Liver (tissue), 9 donors: ENCODE results near the gene ABHD8. TPM values are rescaled to one million over a fixed set of nuclear protein-coding genes. Genes with fewer than 3 reads are reported as not detected.

Source experiments
- DNase-seq: peaks from one replicate; pipeline ENCODE4 v3.0.0-alpha.2; 2017; ENCODE audit warnings: low spot score
- H3K27ac ChIP-seq, 2 donors: one replicate each; pipeline ENCODE4 v1.7.0; 2013; ENCODE audit warnings: inconsistent platforms in 2 of 2, low read length in 2 of 2, control low read depth in 1 of 2, low read depth in 1 of 2, mild to moderate bottlenecking in 1 of 2
- H3K27me3 ChIP-seq, 4 donors: one replicate each; pipeline versions ENCODE4 v1.6.1 to v1.7.0; 2013; ENCODE audit warnings: low read length in 3 of 4, inconsistent platforms in 1 of 4, mild to moderate bottlenecking in 1 of 4, moderate library complexity in 1 of 4; ENCODE audit not compliant: control insufficient read depth in 4 of 4, insufficient read depth in 4 of 4
- H3K36me3 ChIP-seq, 4 donors: one replicate each; pipeline versions ENCODE4 v1.6.1 to v1.7.0; 2013; ENCODE audit warnings: low read length in 3 of 4, mild to moderate bottlenecking in 3 of 4, low read depth in 1 of 4, moderate library complexity in 1 of 4; ENCODE audit not compliant: control insufficient read depth in 4 of 4, insufficient read depth in 3 of 4
- H3K4me1 ChIP-seq, 4 donors: one replicate each; pipeline versions ENCODE4 v1.6.1 to v1.7.0; 2013; ENCODE audit warnings: low read length in 3 of 4, mild to moderate bottlenecking in 3 of 4, moderate library complexity in 1 of 4; ENCODE audit not compliant: control insufficient read depth in 4 of 4, insufficient read depth in 4 of 4
- H3K4me3 ChIP-seq, 3 donors: one replicate each; pipeline versions ENCODE4 v1.6.1 to v1.7.0; 2013; ENCODE audit warnings: low read length in 3 of 3, control low read depth in 1 of 3, low read depth in 1 of 3, mild to moderate bottlenecking in 1 of 3
- H3K9ac ChIP-seq, 2 donors: one replicate each; pipeline ENCODE4 v1.7.0; 2013; ENCODE audit warnings: low read length in 2 of 2, mild to moderate bottlenecking in 2 of 2, moderate library complexity in 2 of 2, control low read depth in 1 of 2, low read depth in 1 of 2
- H3K9me3 ChIP-seq, 4 donors: one replicate each; pipeline versions ENCODE4 v1.6.1 to v1.7.0; 2013; ENCODE audit warnings: low read length in 3 of 4; ENCODE audit not compliant: control insufficient read depth in 4 of 4
- EGR1 ChIP-seq, 2 donors: IDR thresholded peaks; 2 replicates each; pipeline ENCODE4 v1.6.1; 2016 to 2018; ENCODE audit warnings: antibody characterized with exemption in 2 of 2, low read depth in 2 of 2
- FOXA1 ChIP-seq: IDR thresholded peaks from 2 replicates; pipeline ENCODE4 v1.6.1; 2016; ENCODE audit warnings: antibody characterized with exemption
- FOXA2 ChIP-seq: IDR thresholded peaks from 2 replicates; pipeline ENCODE4 v1.6.1; 2016; ENCODE audit warnings: antibody characterized with exemption
- GABPA ChIP-seq, 2 donors: IDR thresholded peaks in 1 of 2; conservative IDR thresholded peaks in 1 of 2; 2 replicates each; pipeline ENCODE4 v1.6.1; 2016; ENCODE audit warnings: antibody characterized with exemption in 2 of 2, mild to moderate bottlenecking in 1 of 2, moderate library complexity in 1 of 2
- HNF4A ChIP-seq, 2 donors: conservative IDR thresholded peaks; 2 replicates each; pipeline ENCODE4 v1.6.1; 2016; ENCODE audit warnings: antibody characterized with exemption in 2 of 2, mild to moderate bottlenecking in 2 of 2
- HNF4G ChIP-seq: IDR thresholded peaks from 2 replicates; pipeline ENCODE4 v1.6.1; 2016; ENCODE audit warnings: antibody characterized with exemption
- JUND ChIP-seq, 2 donors: IDR thresholded peaks; 2 replicates each; pipeline ENCODE4 v1.6.1; 2016; ENCODE audit warnings: antibody characterized with exemption in 2 of 2
- NR2F2 ChIP-seq: IDR thresholded peaks from 2 replicates; pipeline ENCODE4 v1.6.1; 2016; ENCODE audit warnings: antibody characterized with exemption
- RAD21 ChIP-seq, 2 donors: IDR thresholded peaks; 2 replicates each; pipeline ENCODE4 v1.6.1; 2016; ENCODE audit warnings: antibody characterized with exemption in 2 of 2, mild to moderate bottlenecking in 2 of 2
- RXRA ChIP-seq, 2 donors: IDR thresholded peaks; 2 replicates each; pipeline ENCODE4 v1.6.1; 2017 to 2018; ENCODE audit warnings: antibody characterized with exemption in 2 of 2, mild to moderate bottlenecking in 1 of 2
- SP1 ChIP-seq: IDR thresholded peaks from 2 replicates; pipeline ENCODE4 v1.6.1; 2018; ENCODE audit warnings: antibody characterized with exemption, mild to moderate bottlenecking
- TAF1 ChIP-seq: conservative IDR thresholded peaks from 2 replicates; pipeline ENCODE4 v1.6.1; 2016; ENCODE audit warnings: antibody characterized with exemption, mild to moderate bottlenecking
- YY1 ChIP-seq: IDR thresholded peaks from 2 replicates; pipeline ENCODE4 v1.6.1; 2016; ENCODE audit warnings: antibody characterized with exemption, mild to moderate bottlenecking
- WGBS: extraction: QIAGEN DNeasy Blood & Tissue Kit; methylation state at CpG from one replicate; pipeline ENCODE4 v1.1.7; 2013; 5-methylcytosine and 5-hydroxymethylcytosine counted together
- polyA plus RNA-seq, 2 donors: library from polyadenylated mRNA; stranded (reverse) in 1 of 2; unstranded in 1 of 2; fragments of 200-250 nt in 1 of 2; fragments of >200 nt in 1 of 2; fragmentation: Nextera tagmentation in 1 of 2; extraction: Ambion mirVana in 1 of 2; gene quantifications; one replicate each; pipeline versions ENCODE4 v1.2.1 to v1.2.3, GENCODE V29; 2013 to 2015
- total RNA-seq, 2 donors: library from RNA; depleted of rRNA; stranded (reverse); fragments of >200 nt; gene quantifications; one replicate each; pipeline ENCODE4 v1.2.3, GENCODE V29; 2014
- TF ChIP-seq, protein P1 (sequence below): IDR thresholded peaks from 2 replicates; pipeline ENCODE4 v1.6.1; 2016; ENCODE audit warnings: antibody characterized with exemption
- TF ChIP-seq, protein P2 (sequence below): IDR thresholded peaks from 2 replicates; pipeline ENCODE4 v1.6.1; 2016; ENCODE audit warnings: antibody characterized with exemption
- TF ChIP-seq, protein P3 (sequence below): fragments of 150-350 bp; IDR thresholded peaks from 2 replicates; pipeline ENCODE4 v1.5.1; 2017; ENCODE audit warnings: improper control_type of control experiment, low read depth, low read length; ENCODE audit not compliant: missing input control
- TF ChIP-seq, protein P4 (sequence below): IDR thresholded peaks from 2 replicates; pipeline ENCODE4 v1.6.1; 2016; ENCODE audit warnings: antibody characterized with exemption
- TF ChIP-seq, protein P5 (sequence below): IDR thresholded peaks from 2 replicates; pipeline ENCODE4 v1.6.1; 2016; ENCODE audit warnings: antibody characterized with exemption, mild to moderate bottlenecking
- donor health status: healthy.
- donor health status: healthy.
- donor health status: healthy.
- donor health status: healthy.
- donor health status: healthy.

The ABHD8 gene
- total and polyA plus RNA-seq, 4 donors: 6.3 to 26.9 (median 14.4) TPM

DNA sequence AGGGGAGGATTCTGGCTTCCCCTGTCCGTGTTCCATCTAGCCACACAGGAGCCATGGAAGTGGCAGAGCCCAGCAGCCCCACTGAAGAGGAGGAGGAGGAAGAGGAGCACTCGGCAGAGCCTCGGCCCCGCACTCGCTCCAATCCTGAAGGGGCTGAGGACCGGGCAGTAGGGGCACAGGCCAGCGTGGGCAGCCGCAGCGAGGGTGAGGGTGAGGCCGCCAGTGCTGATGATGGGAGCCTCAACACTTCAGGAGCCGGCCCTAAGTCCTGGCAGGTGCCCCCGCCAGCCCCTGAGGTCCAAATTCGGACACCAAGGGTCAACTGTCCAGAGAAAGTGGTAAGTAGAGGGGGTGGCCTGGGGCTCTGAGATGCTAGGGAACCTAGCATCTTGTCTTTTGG is 34.5 kb downstream of the ABHD8 start:
- no peak overlapping the region for H3K27ac ChIP-seq
- no peaks in the 10 kb centered on the region for H3K27me3 ChIP-seq
- peaks cover 2 to 17% (median 6%) of the 10 kb centered on the region in 4 donors for H3K36me3 ChIP-seq
- no peak overlapping the region for H3K9ac ChIP-seq
- H3K4me1 ChIP-seq: peaks cover 3 to 11% (median 10%) of the 10 kb centered on the region in 4 donors
- no peaks in the 10 kb centered on the region for H3K9me3 ChIP-seq
- WGBS: 96% methylated on average over 13 of the region's 13 CpGs
- no peak for DNase-seq
- no peak for TF ChIP-seq YY1
- no peak for TF ChIP-seq EGR1 (IDR thresholded peaks at IDR 0.05; ENCODE audit: low read depth in 2 of 2)
- TF ChIP-seq JUND (IDR thresholded peaks at IDR 0.05): no peak
- TF ChIP-seq, protein P1, sequence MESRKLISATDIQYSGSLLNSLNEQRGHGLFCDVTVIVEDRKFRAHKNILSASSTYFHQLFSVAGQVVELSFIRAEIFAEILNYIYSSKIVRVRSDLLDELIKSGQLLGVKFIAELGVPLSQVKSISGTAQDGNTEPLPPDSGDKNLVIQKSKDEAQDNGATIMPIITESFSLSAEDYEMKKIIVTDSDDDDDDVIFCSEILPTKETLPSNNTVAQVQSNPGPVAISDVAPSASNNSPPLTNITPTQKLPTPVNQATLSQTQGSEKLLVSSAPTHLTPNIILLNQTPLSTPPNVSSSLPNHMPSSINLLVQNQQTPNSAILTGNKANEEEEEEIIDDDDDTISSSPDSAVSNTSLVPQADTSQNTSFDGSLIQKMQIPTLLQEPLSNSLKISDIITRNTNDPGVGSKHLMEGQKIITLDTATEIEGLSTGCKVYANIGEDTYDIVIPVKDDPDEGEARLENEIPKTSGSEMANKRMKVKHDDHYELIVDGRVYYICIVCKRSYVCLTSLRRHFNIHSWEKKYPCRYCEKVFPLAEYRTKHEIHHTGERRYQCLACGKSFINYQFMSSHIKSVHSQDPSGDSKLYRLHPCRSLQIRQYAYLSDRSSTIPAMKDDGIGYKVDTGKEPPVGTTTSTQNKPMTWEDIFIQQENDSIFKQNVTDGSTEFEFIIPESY: no peak
- no peak for TF ChIP-seq TAF1
- no peak for TF ChIP-seq RXRA (IDR thresholded peaks at IDR 0.05)
- TF ChIP-seq RAD21 (IDR thresholded peaks at IDR 0.05): no peak
- TF ChIP-seq FOXA1: no peak
- no peak for TF ChIP-seq SP1
- TF ChIP-seq GABPA (IDR thresholded peaks at IDR 0.05 in 1 of 2, conservative IDR thresholded peaks at IDR 0.05 in 1 of 2): no peak
- no peak for TF ChIP-seq FOXA2
- TF ChIP-seq, protein P2, sequence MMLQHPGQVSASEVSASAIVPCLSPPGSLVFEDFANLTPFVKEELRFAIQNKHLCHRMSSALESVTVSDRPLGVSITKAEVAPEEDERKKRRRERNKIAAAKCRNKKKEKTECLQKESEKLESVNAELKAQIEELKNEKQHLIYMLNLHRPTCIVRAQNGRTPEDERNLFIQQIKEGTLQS: no peak
- TF ChIP-seq HNF4G: no peak
- TF ChIP-seq, protein P3, sequence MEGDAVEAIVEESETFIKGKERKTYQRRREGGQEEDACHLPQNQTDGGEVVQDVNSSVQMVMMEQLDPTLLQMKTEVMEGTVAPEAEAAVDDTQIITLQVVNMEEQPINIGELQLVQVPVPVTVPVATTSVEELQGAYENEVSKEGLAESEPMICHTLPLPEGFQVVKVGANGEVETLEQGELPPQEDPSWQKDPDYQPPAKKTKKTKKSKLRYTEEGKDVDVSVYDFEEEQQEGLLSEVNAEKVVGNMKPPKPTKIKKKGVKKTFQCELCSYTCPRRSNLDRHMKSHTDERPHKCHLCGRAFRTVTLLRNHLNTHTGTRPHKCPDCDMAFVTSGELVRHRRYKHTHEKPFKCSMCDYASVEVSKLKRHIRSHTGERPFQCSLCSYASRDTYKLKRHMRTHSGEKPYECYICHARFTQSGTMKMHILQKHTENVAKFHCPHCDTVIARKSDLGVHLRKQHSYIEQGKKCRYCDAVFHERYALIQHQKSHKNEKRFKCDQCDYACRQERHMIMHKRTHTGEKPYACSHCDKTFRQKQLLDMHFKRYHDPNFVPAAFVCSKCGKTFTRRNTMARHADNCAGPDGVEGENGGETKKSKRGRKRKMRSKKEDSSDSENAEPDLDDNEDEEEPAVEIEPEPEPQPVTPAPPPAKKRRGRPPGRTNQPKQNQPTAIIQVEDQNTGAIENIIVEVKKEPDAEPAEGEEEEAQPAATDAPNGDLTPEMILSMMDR: no peak
- TF ChIP-seq, protein P4, sequence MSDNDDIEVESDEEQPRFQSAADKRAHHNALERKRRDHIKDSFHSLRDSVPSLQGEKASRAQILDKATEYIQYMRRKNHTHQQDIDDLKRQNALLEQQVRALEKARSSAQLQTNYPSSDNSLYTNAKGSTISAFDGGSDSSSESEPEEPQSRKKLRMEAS: no peak
- no peak for TF ChIP-seq NR2F2
- TF ChIP-seq, protein P5, sequence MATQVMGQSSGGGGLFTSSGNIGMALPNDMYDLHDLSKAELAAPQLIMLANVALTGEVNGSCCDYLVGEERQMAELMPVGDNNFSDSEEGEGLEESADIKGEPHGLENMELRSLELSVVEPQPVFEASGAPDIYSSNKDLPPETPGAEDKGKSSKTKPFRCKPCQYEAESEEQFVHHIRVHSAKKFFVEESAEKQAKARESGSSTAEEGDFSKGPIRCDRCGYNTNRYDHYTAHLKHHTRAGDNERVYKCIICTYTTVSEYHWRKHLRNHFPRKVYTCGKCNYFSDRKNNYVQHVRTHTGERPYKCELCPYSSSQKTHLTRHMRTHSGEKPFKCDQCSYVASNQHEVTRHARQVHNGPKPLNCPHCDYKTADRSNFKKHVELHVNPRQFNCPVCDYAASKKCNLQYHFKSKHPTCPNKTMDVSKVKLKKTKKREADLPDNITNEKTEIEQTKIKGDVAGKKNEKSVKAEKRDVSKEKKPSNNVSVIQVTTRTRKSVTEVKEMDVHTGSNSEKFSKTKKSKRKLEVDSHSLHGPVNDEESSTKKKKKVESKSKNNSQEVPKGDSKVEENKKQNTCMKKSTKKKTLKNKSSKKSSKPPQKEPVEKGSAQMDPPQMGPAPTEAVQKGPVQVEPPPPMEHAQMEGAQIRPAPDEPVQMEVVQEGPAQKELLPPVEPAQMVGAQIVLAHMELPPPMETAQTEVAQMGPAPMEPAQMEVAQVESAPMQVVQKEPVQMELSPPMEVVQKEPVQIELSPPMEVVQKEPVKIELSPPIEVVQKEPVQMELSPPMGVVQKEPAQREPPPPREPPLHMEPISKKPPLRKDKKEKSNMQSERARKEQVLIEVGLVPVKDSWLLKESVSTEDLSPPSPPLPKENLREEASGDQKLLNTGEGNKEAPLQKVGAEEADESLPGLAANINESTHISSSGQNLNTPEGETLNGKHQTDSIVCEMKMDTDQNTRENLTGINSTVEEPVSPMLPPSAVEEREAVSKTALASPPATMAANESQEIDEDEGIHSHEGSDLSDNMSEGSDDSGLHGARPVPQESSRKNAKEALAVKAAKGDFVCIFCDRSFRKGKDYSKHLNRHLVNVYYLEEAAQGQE: no peak
- no peak for TF ChIP-seq HNF4A (conservative IDR thresholded peaks at IDR 0.05)
- H3K4me3 ChIP-seq: no peak overlapping the region
